Heart left ventricle (tissue), 13 donors: Measurements from ENCODE around the gene COA4.

Experiments
- CTCF ChIP-seq, 12 donors: fragments of 200-600 bp; sonication (generic) in 4 of 12; IDR thresholded peaks; one replicate each; pipeline versions ENCODE4 v1.5.0 to v1.8.0; 2018 to 2022; ENCODE audit warnings: antibody characterized with exemption in 12 of 12, mild to moderate bottlenecking in 5 of 12
- POLR2A ChIP-seq, 2 donors: fragments of 450-650 bp; IDR thresholded peaks; one replicate each; pipeline ENCODE4 v1.6.1; 2017; ENCODE audit warnings: antibody characterized with exemption in 2 of 2, mild to moderate bottlenecking in 2 of 2, moderate library complexity in 2 of 2
- donor health status: ischemic (EF 13 %, LVEDD 7.1; RV severe dilation, severe dysfunction).
- donor health status: DM: no; HTN: yes; CAD: no.
- donor health status: DM: no; HTN: no; CAD: no.
- donor health status: ischemic (EF 25% LVEDD 6.9; RV normal size, moderate dysfunction).
- donor health status: ischemic (EF 25% LVEDD 5.7; RV mildly dilated, moderate dysfunction).
- donor health status: ischemic (EF 35%, LVEDD 5.7; RV mildly dilated, moderate dysfunction).
- donor health status: nonischemic (EF 11% LVEDD 7.7; RV severe dilation, severe dysfunction).
- donor health status: DM: yes; HTN: yes; CAD: no.
- donor health status: PGD.
- donor health status: ischemic (EF 29% LVEDD 5.4; RV normal size, mild dysfunction).
- donor health status: nonischemic (EF 23%, LVEDD 6.1; RV moderate dilation, normal function).

GRCh38 chr11:73888244-73888643 is 11.6 kb upstream of the COA4 start:
- no peak for TF ChIP-seq CTCF (IDR thresholded peaks at IDR 0.05)
- no peak for TF ChIP-seq POLR2A (IDR thresholded peaks at IDR 0.05)
